Smooth muscle cell (in vitro differentiated cells): ENCODE measurements around the gene ARHGAP28. TPM values are rescaled to one million over a fixed set of nuclear protein-coding genes. Genes with fewer than 3 reads are reported as not detected.

ENCODE experiments used
- DNase-seq: peaks from one replicate; lab custom pipeline; 2025; ENCODE audit not compliant: unreplicated experiment; lab: John Stamatoyannopoulos, UW
- H2AFZ ChIP-seq: fragments of 200-600 bp; sonication (generic); 2 replicates; pipeline ENCODE4 v1.6.0; 2016; ENCODE audit warnings: antibody characterized with exemption, low read depth, mild to moderate bottlenecking
- H3F3A ChIP-seq: fragments of 200-600 bp; sonication (generic); 2 replicates; pipeline ENCODE4 v1.6.0; 2017; ENCODE audit warnings: antibody characterized with exemption, low read depth
- H3K27ac ChIP-seq: fragments of 200-600 bp; sonication (generic); 2 replicates; pipeline ENCODE4 v1.5.1; 2016; ENCODE audit warnings: low read depth, mild to moderate bottlenecking
- H3K27me3 ChIP-seq: fragments of 200-600 bp; sonication (generic); 2 replicates; pipeline ENCODE4 v1.6.1; 2016; ENCODE audit warnings: low read depth, mild to moderate bottlenecking
- H3K36me3 ChIP-seq: fragments of 200-600 bp; sonication (generic); 2 replicates; pipeline ENCODE4 v1.5.1; 2016; ENCODE audit warnings: low read depth
- H3K4me1 ChIP-seq: fragments of 200-600 bp; sonication (generic); 2 replicates; pipeline ENCODE4 v1.5.1; 2016; ENCODE audit warnings: low read depth
- H3K4me2 ChIP-seq: fragments of 200-600 bp; sonication (generic); 2 replicates; pipeline ENCODE4 v1.6.0; 2016; ENCODE audit warnings: mild to moderate bottlenecking
- H3K4me3 ChIP-seq: fragments of 200-600 bp; sonication (generic); 2 replicates; pipeline ENCODE4 v1.5.1; 2016; ENCODE audit warnings: mild to moderate bottlenecking
- H3K79me2 ChIP-seq: fragments of 200-600 bp; sonication (generic); 2 replicates; pipeline ENCODE4 v1.6.0; 2016; ENCODE audit warnings: low read depth, mild to moderate bottlenecking
- H3K9ac ChIP-seq: fragments of 200-600 bp; sonication (generic); 2 replicates; pipeline ENCODE4 v1.6.0; 2016; ENCODE audit warnings: low read depth
- H3K9me3 ChIP-seq: fragments of 200-600 bp; sonication (generic); replicated peaks from 2 replicates; pipeline ENCODE4 v1.5.1; 2016; ENCODE audit warnings: low read depth
- H4K20me1 ChIP-seq: fragments of 200-600 bp; sonication (generic); 2 replicates; pipeline ENCODE4 v1.6.0; 2016; ENCODE audit warnings: low read depth
- WGBS: methylation state at CpG from one replicate; pipeline ENCODE4 v1.1.7; 2016; ENCODE audit warnings: low lambda C conversion rate; 5-methylcytosine and 5-hydroxymethylcytosine counted together
- polyA plus RNA-seq: library from polyadenylated mRNA; unstranded; fragments of >200 nt; fragmentation: Nextera tagmentation; extraction: Ambion mirVana; gene quantifications from 2 replicates; pipeline ENCODE4 v1.2.1, GENCODE V29; 2016
- total RNA-seq: library from RNA; depleted of rRNA; stranded (reverse); fragments of >200 nt; gene quantifications from 2 replicates; pipeline ENCODE4 v1.2.3, GENCODE V29; 2014
- TF ChIP-seq, protein P1 (sequence below): fragments of 200-600 bp; sonication (generic); IDR thresholded peaks from 2 replicates; pipeline ENCODE4 v1.5.1; 2017; ENCODE audit warnings: borderline replicate concordance, mild to moderate bottlenecking, antibody characterized with exemption; ENCODE audit not compliant: insufficient read depth, poor library complexity, severe bottlenecking

The ARHGAP28 gene
- total and polyA plus RNA-seq, 2 experiments from 2014 or later: 16.2 to 27.7 TPM

DNA sequence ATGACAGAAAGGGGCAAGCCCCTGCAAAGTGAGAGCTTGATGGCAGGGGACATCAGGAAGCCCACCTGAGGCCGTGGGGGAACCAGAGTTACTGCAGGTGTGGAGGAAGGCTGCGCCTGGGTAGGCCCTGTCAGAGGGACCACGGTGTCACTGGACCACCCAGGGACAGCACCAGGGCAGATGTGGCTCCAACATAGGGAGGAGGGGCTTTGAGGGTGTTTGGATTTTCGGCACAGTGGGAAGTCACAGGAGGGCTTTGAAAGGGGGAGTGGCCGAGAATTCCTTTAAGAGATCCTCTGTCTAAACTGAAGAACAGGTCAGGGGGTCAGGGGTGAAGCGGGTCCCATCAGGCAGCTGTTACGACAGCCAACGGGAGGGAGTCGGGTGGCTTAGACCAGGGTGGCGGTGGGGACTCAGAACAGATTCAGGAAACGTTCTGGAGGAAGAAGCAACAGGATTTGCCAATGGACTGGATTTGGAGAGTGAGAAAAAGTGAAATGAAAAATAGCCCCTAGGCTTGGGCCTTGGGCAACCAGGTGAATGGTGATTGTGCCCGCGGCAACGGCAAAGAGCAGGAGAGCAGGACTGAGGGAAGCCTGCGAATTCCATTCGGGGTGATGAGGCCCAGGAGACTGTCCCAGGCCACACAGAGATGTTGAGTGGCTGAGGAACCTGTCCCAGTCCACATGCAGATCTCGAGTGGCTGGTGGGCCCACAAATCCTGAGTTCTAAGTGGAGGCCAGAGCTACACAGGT lies 222.0 kb downstream of the ARHGAP28 start:
- no peaks in the 10 kb centered on the region for H3K79me2 ChIP-seq
- H2AFZ ChIP-seq: no peak overlapping the region
- peaks cover 4% of the 10 kb centered on the region for H3K4me1 ChIP-seq
- no peak overlapping the region for H3K9ac ChIP-seq
- H4K20me1 ChIP-seq: no peaks in the 10 kb centered on the region
- H3K27me3 ChIP-seq: no peaks in the 10 kb centered on the region
- H3F3A ChIP-seq: no peaks in the 10 kb centered on the region
- TF ChIP-seq, protein P1, sequence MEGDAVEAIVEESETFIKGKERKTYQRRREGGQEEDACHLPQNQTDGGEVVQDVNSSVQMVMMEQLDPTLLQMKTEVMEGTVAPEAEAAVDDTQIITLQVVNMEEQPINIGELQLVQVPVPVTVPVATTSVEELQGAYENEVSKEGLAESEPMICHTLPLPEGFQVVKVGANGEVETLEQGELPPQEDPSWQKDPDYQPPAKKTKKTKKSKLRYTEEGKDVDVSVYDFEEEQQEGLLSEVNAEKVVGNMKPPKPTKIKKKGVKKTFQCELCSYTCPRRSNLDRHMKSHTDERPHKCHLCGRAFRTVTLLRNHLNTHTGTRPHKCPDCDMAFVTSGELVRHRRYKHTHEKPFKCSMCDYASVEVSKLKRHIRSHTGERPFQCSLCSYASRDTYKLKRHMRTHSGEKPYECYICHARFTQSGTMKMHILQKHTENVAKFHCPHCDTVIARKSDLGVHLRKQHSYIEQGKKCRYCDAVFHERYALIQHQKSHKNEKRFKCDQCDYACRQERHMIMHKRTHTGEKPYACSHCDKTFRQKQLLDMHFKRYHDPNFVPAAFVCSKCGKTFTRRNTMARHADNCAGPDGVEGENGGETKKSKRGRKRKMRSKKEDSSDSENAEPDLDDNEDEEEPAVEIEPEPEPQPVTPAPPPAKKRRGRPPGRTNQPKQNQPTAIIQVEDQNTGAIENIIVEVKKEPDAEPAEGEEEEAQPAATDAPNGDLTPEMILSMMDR: no peak
- WGBS: 92% methylated on average over 17 of the region's 17 CpGs
- no peak overlapping the region for H3K4me3 ChIP-seq
- H3K27ac ChIP-seq: no peak overlapping the region
- no peak for DNase-seq
- no peak overlapping the region for H3K4me2 ChIP-seq
- no peaks in the 10 kb centered on the region for H3K9me3 ChIP-seq
- H3K36me3 ChIP-seq: no peaks in the 10 kb centered on the region

- Histone ChIP-seq H3K27ac (no peak overlapping the region), H3K4me2 (no peak overlapping the region), H3K79me2 (no peaks in the 10 kb centered on the region), H3K4me3 (no peak overlapping the region), H4K20me1 (no peaks in the 10 kb centered on the region), H3K27me3 (no peaks in the 10 kb centered on the region), H3K9me3 (no peaks in the 10 kb centered on the region), H3K9ac (no peak overlapping the region), H3K36me3 (no peaks in the 10 kb centered on the region), H3K4me1 (peaks cover 4% of the 10 kb centered on the region), H2AFZ (no peak overlapping the region), H3F3A (no peaks in the 10 kb centered on the region)
- no peak for DNase-seq
- TF ChIP-seq, protein P1: no peak
- WGBS: 94% methylated on average over 4 of the region's 4 CpGs
These were observed 225.0 kb downstream of the ARHGAP28 start for GRCh38 chr18:6954501-6954900.

DNA sequence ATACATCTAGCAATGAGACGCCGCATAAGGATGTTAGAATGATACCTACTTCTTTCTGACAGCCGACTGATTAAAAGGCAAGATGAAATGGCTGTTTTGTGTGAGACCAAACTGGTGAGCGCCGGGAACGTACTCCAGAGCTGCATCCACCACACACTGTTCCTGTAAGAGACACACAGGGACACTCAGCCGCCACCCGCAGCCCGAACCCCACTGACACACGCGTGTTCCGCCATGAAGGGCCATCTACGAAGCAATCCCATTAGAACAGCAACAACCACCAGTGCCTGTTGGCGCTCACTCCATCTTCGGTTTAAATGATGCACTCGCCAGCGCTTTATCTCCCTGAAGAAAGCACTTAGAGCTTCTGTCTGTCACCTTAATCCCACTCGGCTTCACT lies 225.8 kb downstream of the ARHGAP28 start:
- WGBS: 98% methylated on average over 18 of the region's 18 CpGs

More for the DNA sequence above, 225.8 kb downstream of the ARHGAP28 start:
- Histone ChIP-seq H3K79me2 (no peaks in the 10 kb centered on the region), H3F3A (no peaks in the 10 kb centered on the region), H3K9me3 (no peaks in the 10 kb centered on the region), H3K4me2 (no peak overlapping the region), H3K27ac (no peak overlapping the region), H4K20me1 (no peaks in the 10 kb centered on the region), H3K4me3 (no peak overlapping the region), H3K4me1 (peaks cover 4% of the 10 kb centered on the region), H3K36me3 (no peaks in the 10 kb centered on the region), H3K27me3 (no peaks in the 10 kb centered on the region), H2AFZ (no peak overlapping the region), H3K9ac (no peak overlapping the region)
- TF ChIP-seq, protein P1: no peak
- no peak for DNase-seq
